GM12864 (cell line): ENCODE results near the gene HTR3A.

Source experiments
- DNase-seq: peaks from one replicate; pipeline ENCODE4 v3.0.0-alpha.2; 2011; ENCODE audit warnings: low read depth
- H3K4me3 ChIP-seq: 2 replicates; pipeline ENCODE4 v1.5.1; 2011; ENCODE audit warnings: mild to moderate bottlenecking, low read depth, low read length, control low read depth
- CTCF ChIP-seq: IDR thresholded peaks from 2 replicates; pipeline ENCODE4 v1.5.1; 2011; ENCODE audit warnings: low read depth, mild to moderate bottlenecking, moderate library complexity, low read length, control low read depth, inconsistent platforms; ENCODE audit errors: missing control alignments

The HTR3A gene

GRCh38 chr11:114027391-114027790 lies 52.5 kb downstream of the HTR3A start:
- no peak for DNase-seq
- no peak overlapping the region for H3K4me3 ChIP-seq
- TF ChIP-seq CTCF, result no peak

- DNase-seq, result no peak
- no peak for TF ChIP-seq CTCF
- no peak overlapping the region for H3K4me3 ChIP-seq
These were observed 53.0 kb downstream of the HTR3A start for GRCh38 chr11:114027926-114028325.

GRCh38 chr11:114031246-114031966 lies 56.5 kb downstream of the HTR3A start:
- no peak for TF ChIP-seq CTCF

GRCh38 chr11:114031967-114032320 lies 57.0 kb downstream of the HTR3A start:
- TF ChIP-seq CTCF, result no peak
- no peak overlapping the region for H3K4me3 ChIP-seq
- no peak for DNase-seq

More at GRCh38 chr11:114031246-114031966, 56.5 kb downstream of the HTR3A start:
- H3K4me3 ChIP-seq, result no peak overlapping the region
- DNase-seq, result no peak

GRCh38 chr11:114033066-114033465 lies 58.2 kb downstream of the HTR3A start:
- DNase-seq, result no peak
- TF ChIP-seq CTCF, result no peak
- no peak overlapping the region for H3K4me3 ChIP-seq

GRCh38 chr11:114033572-114033971 lies 58.7 kb downstream of the HTR3A start:
- no peak for DNase-seq
- TF ChIP-seq CTCF, result no peak
- H3K4me3 ChIP-seq, result no peak overlapping the region

GRCh38 chr11:114034956-114035355 lies 60.0 kb downstream of the HTR3A start:
- no peak for DNase-seq
- TF ChIP-seq CTCF, result no peak

More at GRCh38 chr11:114034956-114035355, 60.0 kb downstream of the HTR3A start:
- no peak overlapping the region for H3K4me3 ChIP-seq
